GM20431 (cell line): ENCODE measurements around the gene ADAMTSL3.
"Not testable (repeated sequence)": the region's sequence is repeated elsewhere in the genome, so short reads cannot be mapped to it uniquely, and the experiment has no call there.

ENCODE experiments used
- in situ Hi-C: fragments of 300-500 bp; cut with MseI, MboI; formaldehyde crosslinking; loops from one replicate; pipeline ENCODE4 v1.15.0; 2020; ENCODE audit warnings: low sequenced_read_pairs; ENCODE audit not compliant: unreplicated experiment

The ADAMTSL3 gene

DNA sequence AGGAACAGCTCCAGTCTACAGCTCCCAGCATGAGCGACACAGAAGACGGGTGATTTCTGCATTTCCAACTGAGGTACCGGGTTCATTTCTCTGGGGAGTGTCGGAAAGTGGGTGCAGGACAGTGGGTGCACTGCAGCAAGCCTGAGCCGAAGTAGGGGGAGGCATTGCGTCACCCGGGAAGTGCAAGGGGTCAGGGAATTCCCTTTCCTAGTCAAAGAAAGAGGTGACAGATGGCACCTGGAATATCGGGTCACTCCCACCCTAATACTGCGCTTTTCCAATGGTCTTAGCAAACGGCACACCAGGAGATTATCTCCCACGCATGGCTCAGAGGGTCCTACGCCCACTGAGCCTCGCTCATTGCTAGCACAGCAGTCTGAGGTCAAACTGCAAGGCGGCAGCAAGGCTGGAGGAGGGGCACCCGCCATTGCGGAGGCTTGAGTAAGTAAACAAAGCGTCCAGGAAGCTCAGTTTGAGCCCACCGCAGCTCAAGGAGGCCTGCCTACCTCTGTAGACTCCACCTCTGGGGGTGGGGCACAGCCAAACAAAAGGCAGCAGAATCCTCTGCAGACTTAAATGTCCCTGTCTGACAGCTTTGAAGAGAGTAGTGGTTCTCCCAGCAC is 388.6 kb downstream of the ADAMTSL3 start:
- in situ Hi-C loops: loop anchor here (25.0 kb wide), 1 partner anchor 605 kb away; the partner anchor contains the start of gene SH3GL3

DNA sequence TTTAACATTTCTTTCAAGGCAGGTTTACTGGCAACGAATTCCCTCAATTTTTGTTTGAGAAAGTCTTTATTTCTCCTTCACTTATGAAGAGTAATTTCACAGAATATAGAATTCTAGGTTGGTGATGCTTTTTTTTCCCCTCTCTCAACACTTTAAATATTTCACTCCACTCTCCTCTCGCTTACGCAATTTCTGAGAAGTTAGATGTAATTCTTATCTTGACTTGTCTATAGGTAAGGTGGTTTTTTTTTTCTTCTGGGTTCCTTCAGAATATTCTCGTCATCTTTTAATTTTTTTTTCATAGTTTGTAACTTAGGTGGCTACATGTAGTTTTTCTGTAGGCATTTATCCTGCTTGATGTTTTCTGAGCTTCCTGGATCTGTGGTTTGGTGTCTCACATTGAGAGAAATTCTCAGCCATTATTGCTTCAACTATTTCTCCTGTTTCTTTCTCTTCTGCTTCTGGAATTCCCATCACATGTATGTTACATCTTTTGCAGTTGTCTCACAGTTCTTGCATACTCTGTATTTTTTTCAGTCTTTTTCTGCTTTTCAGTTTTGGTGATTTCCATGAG is 392.2 kb downstream of the ADAMTSL3 start:
- in situ Hi-C loops: loop anchor here (25.0 kb wide), 1 partner anchor 609 kb away; the partner anchor contains the start of gene SH3GL3

DNA sequence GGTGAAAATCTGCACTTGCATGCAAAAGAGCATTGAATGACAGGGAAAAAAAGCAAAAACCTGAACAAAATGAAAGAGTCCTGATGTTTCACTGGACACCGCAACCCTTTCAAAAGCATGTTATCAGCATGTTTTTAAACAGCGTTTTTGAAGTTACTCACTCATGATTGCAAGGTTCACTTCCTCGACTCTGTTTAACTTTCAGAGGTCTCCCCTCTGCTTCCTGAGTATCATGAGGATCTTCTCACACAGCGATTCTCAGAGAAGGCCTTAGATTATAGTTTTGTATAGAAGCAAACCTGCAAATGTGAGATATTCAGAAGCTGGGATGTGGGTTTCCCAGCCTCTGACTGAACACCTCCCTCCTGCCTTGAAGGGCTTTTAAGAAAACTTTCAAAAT is 395.6 kb downstream of the ADAMTSL3 start:
- in situ Hi-C loops: loop anchor here (25.0 kb wide), 1 partner anchor 612 kb away; the partner anchor contains the start of gene SH3GL3

DNA sequence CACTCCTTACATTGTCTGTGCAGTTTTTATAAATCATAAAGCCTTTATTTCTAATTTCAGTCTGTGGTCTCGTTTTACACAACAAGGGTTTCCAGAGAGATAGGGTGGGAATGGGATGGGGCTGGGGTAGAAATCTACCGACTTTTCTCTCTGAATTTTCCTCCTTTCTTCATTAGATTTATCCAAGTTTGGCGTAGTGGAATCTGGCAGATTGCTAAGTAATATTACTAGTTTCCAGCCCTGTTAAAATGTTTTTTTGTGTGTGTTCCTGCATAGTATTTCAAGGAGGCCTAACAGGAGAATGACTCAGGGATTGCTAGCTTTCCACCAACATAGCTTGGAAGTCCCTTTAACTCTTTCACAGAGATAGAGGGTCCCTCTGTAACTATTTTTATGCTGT is 396.2 kb downstream of the ADAMTSL3 start:
- in situ Hi-C loops: no loop called here

GRCh38 chr15:84051146-84051545 is 397.2 kb downstream of the ADAMTSL3 start:
- in situ Hi-C loops: not testable (repeated sequence)

DNA sequence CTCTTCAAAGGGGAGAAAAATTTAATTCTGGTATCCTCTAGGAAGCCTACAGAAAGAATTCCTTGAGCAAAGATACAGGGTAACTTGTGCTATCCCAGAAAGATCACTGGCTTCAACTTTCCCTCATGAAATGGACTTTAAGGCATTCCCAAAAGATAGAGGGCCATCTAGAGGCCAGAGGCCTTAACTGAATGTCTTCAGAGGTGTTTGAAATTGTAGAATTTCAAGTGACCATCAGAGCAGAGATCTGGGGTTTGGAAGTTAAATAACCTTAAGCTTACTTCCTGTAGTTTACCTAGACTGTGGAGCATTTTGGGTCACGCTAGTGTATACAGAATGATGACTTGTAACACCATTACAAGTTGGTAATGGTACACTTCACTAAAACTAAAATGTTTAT is 400.6 kb downstream of the ADAMTSL3 start:
- in situ Hi-C loops: not testable (repeated sequence)

- in situ Hi-C loops: no loop called here
Observed at GRCh38 chr15:84057714-84058331, 403.9 kb downstream of the ADAMTSL3 start.

- in situ Hi-C loops: not testable (repeated sequence)
Observed at GRCh38 chr15:84063674-84064073, 409.8 kb downstream of the ADAMTSL3 start.

GRCh38 chr15:84068674-84069073 is 414.8 kb downstream of the ADAMTSL3 start:
- in situ Hi-C loops: not testable (repeated sequence)

- in situ Hi-C loops: not testable (repeated sequence)
Observed at GRCh38 chr15:84078038-84078437, 424.1 kb downstream of the ADAMTSL3 start.

GRCh38 chr15:84079325-84079884 is 425.5 kb downstream of the ADAMTSL3 start:
- in situ Hi-C loops: not testable (repeated sequence)

DNA sequence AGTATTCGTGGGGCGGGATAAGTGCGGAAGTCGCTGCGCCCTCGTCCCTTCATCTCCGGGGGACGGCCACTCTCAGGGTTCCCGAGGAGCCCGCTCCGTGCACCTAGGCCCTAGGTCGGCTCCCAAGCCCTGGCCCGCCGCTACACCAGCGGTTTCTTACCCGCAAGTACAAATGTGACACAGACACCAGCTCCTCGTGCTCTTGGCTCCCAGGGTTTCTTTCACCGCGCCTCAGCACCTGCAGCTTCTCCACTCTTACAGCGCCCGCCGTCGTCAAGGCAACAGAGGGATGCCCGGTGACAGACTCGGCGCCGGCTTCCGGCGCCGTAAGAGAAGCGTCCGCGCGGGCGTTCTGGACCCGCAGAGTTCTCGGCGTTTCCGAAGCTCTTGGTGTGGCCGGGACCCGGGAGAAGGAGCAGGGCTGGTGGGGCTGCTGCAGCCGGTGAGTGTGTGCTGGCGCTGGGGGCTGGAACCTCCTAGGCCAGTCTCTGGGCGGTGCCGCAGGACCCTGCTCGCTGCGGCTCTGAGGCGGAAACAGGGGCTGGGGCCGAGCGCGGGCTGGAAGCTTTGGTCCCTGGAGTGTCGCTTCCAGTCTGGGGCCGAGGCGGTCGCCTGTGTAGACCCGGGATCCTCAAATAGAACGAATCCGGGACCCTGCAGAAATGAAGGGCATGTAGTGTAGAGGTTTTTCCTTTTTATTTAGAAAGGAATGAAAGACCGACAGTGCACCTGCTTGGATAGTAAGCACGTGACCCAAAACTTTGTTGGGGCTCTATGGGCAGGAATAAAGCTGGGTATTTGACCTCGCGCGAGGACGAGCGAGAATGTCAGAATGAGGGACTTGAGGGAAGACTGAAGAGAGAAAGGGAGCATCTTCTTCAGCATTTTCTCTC is 426.2 kb downstream of the ADAMTSL3 start:
- in situ Hi-C loops: no loop called here

GRCh38 chr15:84080778-84081084 is 426.8 kb downstream of the ADAMTSL3 start:
- in situ Hi-C loops: not testable (repeated sequence)

DNA sequence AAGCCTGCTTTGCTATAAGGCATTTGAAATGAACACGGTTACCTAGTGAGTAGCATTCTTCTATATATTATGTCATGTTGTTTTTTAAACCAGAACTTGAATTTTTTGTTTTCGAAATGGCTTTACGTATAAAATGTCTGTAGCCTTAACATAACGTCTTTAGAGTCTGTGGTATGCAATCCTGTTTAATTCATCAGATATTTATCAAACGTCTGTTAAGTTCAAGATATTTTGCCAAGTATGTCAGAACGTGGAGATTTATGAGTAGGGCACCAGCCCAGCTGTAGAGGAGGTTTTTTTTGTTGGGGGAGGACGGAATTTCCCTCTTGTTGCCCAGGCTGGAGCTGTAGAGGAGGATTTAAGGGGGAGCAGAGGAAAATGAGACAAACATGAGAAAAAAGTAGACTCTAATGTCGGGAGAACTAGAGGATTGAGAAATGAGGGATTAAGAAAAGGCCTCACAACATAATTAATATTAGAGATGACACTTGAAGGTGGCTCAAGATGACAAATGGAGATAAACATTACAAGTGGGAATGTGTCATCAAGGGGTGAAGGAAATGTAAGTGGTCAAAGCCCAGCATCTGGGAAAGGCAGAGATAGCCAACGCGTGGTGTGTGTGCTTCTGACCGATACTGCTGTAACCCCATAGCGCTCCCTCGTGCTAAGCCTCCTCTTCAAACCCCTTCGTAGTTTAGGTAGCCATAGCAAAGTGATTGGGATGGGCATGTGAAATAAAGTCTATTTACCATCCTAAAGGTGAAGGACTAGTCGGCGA is 427.7 kb downstream of the ADAMTSL3 start:
- in situ Hi-C loops: no loop called here

GRCh38 chr15:84082739-84083138 is 428.8 kb downstream of the ADAMTSL3 start:
- in situ Hi-C loops: no loop called here

GRCh38 chr15:84086071-84086470 is 432.1 kb downstream of the ADAMTSL3 start:
- in situ Hi-C loops: not testable (repeated sequence)
